ENCODE measurements around the gene RNF34.

Gene RNF34

DNA sequence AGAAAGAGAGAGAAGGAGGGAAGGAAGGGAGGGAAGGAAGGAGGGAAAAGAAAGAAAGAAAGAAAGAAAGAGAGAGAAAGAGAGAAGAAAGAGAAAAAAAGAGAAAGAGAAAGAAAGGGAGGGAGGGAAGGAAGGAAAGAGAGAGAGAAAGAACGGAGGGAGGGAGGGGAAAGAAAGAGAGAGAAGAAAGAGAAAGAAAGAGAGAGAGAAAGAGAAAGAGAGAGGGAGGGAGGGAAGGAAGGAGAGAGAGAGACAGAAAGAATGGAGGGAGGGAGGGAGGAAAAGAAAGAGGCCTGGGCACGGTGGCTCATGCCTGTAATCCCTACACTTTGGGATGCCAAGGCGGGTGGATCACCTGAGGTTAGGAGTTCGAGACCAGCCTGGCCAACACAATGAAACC, 42.6 kb upstream of the RNF34 start:
- Histone ChIP-seq H3K9me3 (ENCODE audit: severe bottlenecking) (no peaks in the 10 kb centered on the region), H3K36me3 (no peaks in the 10 kb centered on the region), H3K27me3 (ENCODE audit: insufficient read depth, low read depth, severe bottlenecking) (no peaks in the 10 kb centered on the region), H3K27ac (no peak overlapping the region), H3K4me3 (ENCODE audit: low read depth, low read length) (no peak overlapping the region)
- TF ChIP-seq, protein P1, sequence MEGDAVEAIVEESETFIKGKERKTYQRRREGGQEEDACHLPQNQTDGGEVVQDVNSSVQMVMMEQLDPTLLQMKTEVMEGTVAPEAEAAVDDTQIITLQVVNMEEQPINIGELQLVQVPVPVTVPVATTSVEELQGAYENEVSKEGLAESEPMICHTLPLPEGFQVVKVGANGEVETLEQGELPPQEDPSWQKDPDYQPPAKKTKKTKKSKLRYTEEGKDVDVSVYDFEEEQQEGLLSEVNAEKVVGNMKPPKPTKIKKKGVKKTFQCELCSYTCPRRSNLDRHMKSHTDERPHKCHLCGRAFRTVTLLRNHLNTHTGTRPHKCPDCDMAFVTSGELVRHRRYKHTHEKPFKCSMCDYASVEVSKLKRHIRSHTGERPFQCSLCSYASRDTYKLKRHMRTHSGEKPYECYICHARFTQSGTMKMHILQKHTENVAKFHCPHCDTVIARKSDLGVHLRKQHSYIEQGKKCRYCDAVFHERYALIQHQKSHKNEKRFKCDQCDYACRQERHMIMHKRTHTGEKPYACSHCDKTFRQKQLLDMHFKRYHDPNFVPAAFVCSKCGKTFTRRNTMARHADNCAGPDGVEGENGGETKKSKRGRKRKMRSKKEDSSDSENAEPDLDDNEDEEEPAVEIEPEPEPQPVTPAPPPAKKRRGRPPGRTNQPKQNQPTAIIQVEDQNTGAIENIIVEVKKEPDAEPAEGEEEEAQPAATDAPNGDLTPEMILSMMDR (IDR thresholded peaks at IDR 0.05; ENCODE audit: low read depth, low read length) = no peak
- no peak for DNase-seq

GRCh38 chr12:121358073-121358472, 41.8 kb upstream of the RNF34 start:
- TF ChIP-seq, protein P1 (IDR thresholded peaks at IDR 0.05; ENCODE audit: low read depth, low read length) = no peak
- Histone ChIP-seq H3K9me3 (ENCODE audit: severe bottlenecking) (no peaks in the 10 kb centered on the region), H3K27me3 (ENCODE audit: insufficient read depth, low read depth, severe bottlenecking) (no peaks in the 10 kb centered on the region), H3K4me3 (ENCODE audit: low read depth, low read length) (no peak overlapping the region), H3K27ac (no peak overlapping the region), H3K36me3 (no peaks in the 10 kb centered on the region)
- DNase-seq = no peak

DNA sequence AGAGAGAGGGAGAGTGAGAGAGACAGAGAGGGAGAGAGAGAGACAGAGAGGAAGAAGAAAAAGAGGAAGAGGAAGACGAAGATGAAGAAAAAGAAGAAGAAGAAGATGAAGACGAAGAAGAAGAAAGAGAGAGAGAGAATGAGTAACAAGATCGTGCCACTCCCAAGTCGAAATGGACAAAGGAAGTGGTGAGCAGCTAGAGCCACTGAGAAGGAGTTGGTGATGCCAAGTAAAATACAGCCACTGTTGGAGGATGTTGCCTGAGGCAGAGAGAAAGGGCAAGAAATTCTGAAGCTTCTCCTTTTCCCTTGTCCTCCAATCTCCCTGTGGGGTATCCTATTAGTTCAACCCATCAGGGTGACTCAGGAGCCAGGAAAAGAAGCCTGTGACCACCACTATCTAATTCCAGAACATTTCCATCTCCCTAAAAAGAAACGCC, 35.2 kb upstream of the RNF34 start:
- no peaks in the 10 kb centered on the region for H3K27me3 ChIP-seq (ENCODE audit: insufficient read depth, low read depth, severe bottlenecking)
- no peak overlapping the region for H3K27ac ChIP-seq
- DNase-seq = no peak
- no peaks in the 10 kb centered on the region for H3K9me3 ChIP-seq (ENCODE audit: severe bottlenecking)
- TF ChIP-seq, protein P1 (IDR thresholded peaks at IDR 0.05; ENCODE audit: low read depth, low read length) = no peak
- no peaks in the 10 kb centered on the region for H3K36me3 ChIP-seq
- no peak overlapping the region for H3K4me3 ChIP-seq (ENCODE audit: low read depth, low read length)

DNA sequence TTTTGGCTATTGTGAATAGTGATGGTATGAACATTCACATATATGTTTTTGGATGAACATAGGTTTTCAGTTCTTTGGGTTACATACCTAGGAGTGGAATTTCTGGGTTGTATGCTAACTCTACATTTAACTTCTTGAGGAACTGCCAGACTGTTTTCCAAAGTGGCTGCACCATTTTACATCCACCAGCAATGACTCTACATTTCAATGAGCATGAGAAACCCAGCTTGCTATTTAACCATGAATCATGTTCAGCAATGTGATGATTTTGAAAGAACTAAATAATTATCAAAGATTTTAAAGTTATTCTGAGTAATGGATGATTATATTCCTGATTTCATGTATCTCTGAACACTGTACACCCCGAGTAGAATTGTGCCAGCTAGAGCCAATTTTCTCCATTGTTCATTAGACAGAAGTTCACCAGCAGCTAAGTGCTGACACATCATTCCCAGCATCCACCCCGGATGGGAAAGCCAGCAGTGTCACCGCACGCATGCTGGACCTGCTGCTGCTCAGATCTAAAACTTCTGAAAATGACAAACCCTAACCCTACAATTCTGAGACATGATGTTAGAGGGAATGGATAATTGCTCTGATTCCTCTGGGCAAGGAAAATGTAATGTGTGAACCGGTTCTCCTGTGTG, 34.4 kb upstream of the RNF34 start:
- Histone ChIP-seq H3K27ac (no peak overlapping the region), H3K36me3 (no peaks in the 10 kb centered on the region), H3K9me3 (ENCODE audit: severe bottlenecking) (no peaks in the 10 kb centered on the region), H3K27me3 (ENCODE audit: insufficient read depth, low read depth, severe bottlenecking) (no peaks in the 10 kb centered on the region), H3K4me3 (ENCODE audit: low read depth, low read length) (no peak overlapping the region)
- no peak for DNase-seq
- TF ChIP-seq, protein P1 (IDR thresholded peaks at IDR 0.05; ENCODE audit: low read depth, low read length) = no peak

- no peaks in the 10 kb centered on the region for H3K9me3 ChIP-seq (ENCODE audit: severe bottlenecking)
- no peaks in the 10 kb centered on the region for H3K27me3 ChIP-seq (ENCODE audit: insufficient read depth, low read depth, severe bottlenecking)
- no peak overlapping the region for H3K27ac ChIP-seq
- H3K4me3 ChIP-seq (ENCODE audit: low read depth, low read length) = no peak overlapping the region
- TF ChIP-seq, protein P1 (IDR thresholded peaks at IDR 0.05; ENCODE audit: low read depth, low read length) = no peak
- no peaks in the 10 kb centered on the region for H3K36me3 ChIP-seq
- no peak for DNase-seq
Measured at GRCh38 chr12:121366063-121366459, 33.9 kb upstream of the RNF34 start.

- no peaks in the 10 kb centered on the region for H3K36me3 ChIP-seq
- no peak overlapping the region for H3K4me3 ChIP-seq (ENCODE audit: low read depth, low read length)
- no peak for DNase-seq
- peaks cover 3% of the 10 kb centered on the region for H3K9me3 ChIP-seq (ENCODE audit: severe bottlenecking)
- H3K27ac ChIP-seq = no peak overlapping the region
- TF ChIP-seq, protein P1 (IDR thresholded peaks at IDR 0.05; ENCODE audit: low read depth, low read length) = no peak
- no peaks in the 10 kb centered on the region for H3K27me3 ChIP-seq (ENCODE audit: insufficient read depth, low read depth, severe bottlenecking)
Measured at GRCh38 chr12:121371404-121371803, 28.5 kb upstream of the RNF34 start.
